ENCODE results near the gene LAMP2. TPM values are rescaled to one million over a fixed set of nuclear protein-coding genes. Genes with fewer than 3 reads are reported as not detected.
A peak's percentile ranks its signal among the peaks of the same experiment; 100 is the strongest.

LAMP2 gene
- total RNA-seq, 1 donor from 2014 or later = 64.5 TPM

GRCh38 chrX:120459309-120459708, 9.8 kb downstream of the LAMP2 start:
- peaks cover 2% of the 10 kb centered on the region for H3K4me1 Mint-ChIP-seq (ENCODE audit: low read depth)
- no peaks in the 10 kb centered on the region for H3K36me3 Mint-ChIP-seq (ENCODE audit: insufficient read depth)
- no peak overlapping the region for H3K27ac Mint-ChIP-seq
- no peaks in the 10 kb centered on the region for H3K27me3 Mint-ChIP-seq
- no peak for TF ChIP-seq CTCF (IDR thresholded peaks at IDR 0.05; ENCODE audit: unreplicated experiment)
- DNase-seq (ENCODE audit: low spot score, unreplicated experiment) = no peak
- H3K4me3 Mint-ChIP-seq (ENCODE audit: low read depth) = no peak overlapping the region
- H3K9me3 Mint-ChIP-seq (ENCODE audit: low read depth) = peaks cover 7% of the 10 kb centered on the region

- H3K27ac Mint-ChIP-seq = no peak overlapping the region
- no peak overlapping the region for H3K4me3 Mint-ChIP-seq (ENCODE audit: low read depth)
- peaks cover 11% of the 10 kb centered on the region for H3K9me3 Mint-ChIP-seq (ENCODE audit: low read depth)
- no peaks in the 10 kb centered on the region for H3K27me3 Mint-ChIP-seq
- H3K36me3 Mint-ChIP-seq (ENCODE audit: insufficient read depth) = peaks cover 3% of the 10 kb centered on the region
- DNase-seq (ENCODE audit: low spot score, unreplicated experiment) = no peak
- TF ChIP-seq CTCF (IDR thresholded peaks at IDR 0.05; ENCODE audit: unreplicated experiment) = no peak
- H3K4me1 Mint-ChIP-seq (ENCODE audit: low read depth) = peaks cover 2% of the 10 kb centered on the region
These were observed 11.3 kb downstream of the LAMP2 start for GRCh38 chrX:120457766-120458180.

- Mint-ChIP-seq H3K9me3 (ENCODE audit: low read depth) (peaks cover 11% of the 10 kb centered on the region), H3K36me3 (ENCODE audit: insufficient read depth) (peaks cover 4% of the 10 kb centered on the region), H3K4me1 (ENCODE audit: low read depth) (peaks cover 2% of the 10 kb centered on the region), H3K4me3 (ENCODE audit: low read depth) (no peak overlapping the region), H3K27me3 (no peaks in the 10 kb centered on the region), H3K27ac (no peak overlapping the region)
- no peak for TF ChIP-seq CTCF (IDR thresholded peaks at IDR 0.05; ENCODE audit: unreplicated experiment)
- DNase-seq (ENCODE audit: low spot score, unreplicated experiment) = no peak
These were observed 12.1 kb downstream of the LAMP2 start for GRCh38 chrX:120456973-120457372.

- peaks cover 10% of the 10 kb centered on the region for H3K9me3 Mint-ChIP-seq (ENCODE audit: low read depth)
- H3K27me3 Mint-ChIP-seq = no peaks in the 10 kb centered on the region
- DNase-seq (ENCODE audit: low spot score, unreplicated experiment) = no peak
- no peak overlapping the region for H3K27ac Mint-ChIP-seq
- H3K4me3 Mint-ChIP-seq (ENCODE audit: low read depth) = no peak overlapping the region
- no peak for TF ChIP-seq CTCF (IDR thresholded peaks at IDR 0.05; ENCODE audit: unreplicated experiment)
- peaks cover 1% of the 10 kb centered on the region for H3K4me1 Mint-ChIP-seq (ENCODE audit: low read depth)
- peaks cover 4% of the 10 kb centered on the region for H3K36me3 Mint-ChIP-seq (ENCODE audit: insufficient read depth)
These were observed 15.1 kb downstream of the LAMP2 start for GRCh38 chrX:120453985-120454384.

GRCh38 chrX:120452131-120452530, 17.0 kb downstream of the LAMP2 start:
- Mint-ChIP-seq H3K4me1 (ENCODE audit: low read depth) (no peaks in the 10 kb centered on the region), H3K36me3 (ENCODE audit: insufficient read depth) (peaks cover 4% of the 10 kb centered on the region), H3K27me3 (no peaks in the 10 kb centered on the region), H3K9me3 (ENCODE audit: low read depth) (peaks cover 3% of the 10 kb centered on the region), H3K27ac (peak overlapping the region; percentile 60), H3K4me3 (ENCODE audit: low read depth) (no peak overlapping the region)
- no peak for DNase-seq (ENCODE audit: low spot score, unreplicated experiment)
- TF ChIP-seq CTCF (IDR thresholded peaks at IDR 0.05; ENCODE audit: unreplicated experiment) = peak; percentile 49

All from progenitor cell of endocrine pancreas (in vitro differentiated cells).